ENCODE results near the gene FGFR3. TPM values are rescaled to one million over a fixed set of nuclear protein-coding genes. Genes with fewer than 3 reads are reported as not detected.

The FGFR3 gene
- total RNA-seq, 1 donor from 2014 or later: 44.3 TPM

- Mint-ChIP-seq H3K36me3 (no peaks in the 10 kb centered on the region), H3K4me1 (ENCODE audit: unreplicated experiment) (peaks cover 4% of the 10 kb centered on the region), H3K4me3 (no peak overlapping the region), H3K27me3 (no peaks in the 10 kb centered on the region), H3K9me3 (no peaks in the 10 kb centered on the region), H3K27ac (no peak overlapping the region)
- DNase-seq (ENCODE audit: extremely low spot score, unreplicated experiment): no peak
- no peak for TF ChIP-seq CTCF (conservative IDR thresholded peaks at IDR 0.05)
Measured at GRCh38 chr4:1771555-1772305, 21.4 kb upstream of the FGFR3 start.

GRCh38 chr4:1772853-1773538 is 20.1 kb upstream of the FGFR3 start:
- Mint-ChIP-seq H3K4me1 (ENCODE audit: unreplicated experiment) (peaks cover 4% of the 10 kb centered on the region), H3K4me3 (no peak overlapping the region), H3K36me3 (no peaks in the 10 kb centered on the region), H3K27ac (no peak overlapping the region), H3K27me3 (no peaks in the 10 kb centered on the region), H3K9me3 (no peaks in the 10 kb centered on the region)
- no peak for DNase-seq (ENCODE audit: extremely low spot score, unreplicated experiment)
- TF ChIP-seq CTCF (conservative IDR thresholded peaks at IDR 0.05): no peak

GRCh38 chr4:1773754-1774153 is 19.3 kb upstream of the FGFR3 start:
- H3K4me1 Mint-ChIP-seq (ENCODE audit: unreplicated experiment): no peaks in the 10 kb centered on the region
- H3K4me3 Mint-ChIP-seq: no peak overlapping the region
- H3K36me3 Mint-ChIP-seq: no peaks in the 10 kb centered on the region
- TF ChIP-seq CTCF (conservative IDR thresholded peaks at IDR 0.05): no peak
- H3K27me3 Mint-ChIP-seq: no peaks in the 10 kb centered on the region
- no peak overlapping the region for H3K27ac Mint-ChIP-seq
- no peak for DNase-seq (ENCODE audit: extremely low spot score, unreplicated experiment)
- no peaks in the 10 kb centered on the region for H3K9me3 Mint-ChIP-seq

- Mint-ChIP-seq H3K27ac (no peak overlapping the region), H3K4me3 (no peak overlapping the region), H3K9me3 (no peaks in the 10 kb centered on the region), H3K36me3 (no peaks in the 10 kb centered on the region), H3K4me1 (ENCODE audit: unreplicated experiment) (no peaks in the 10 kb centered on the region), H3K27me3 (no peaks in the 10 kb centered on the region)
- no peak for TF ChIP-seq CTCF (conservative IDR thresholded peaks at IDR 0.05)
- DNase-seq (ENCODE audit: extremely low spot score, unreplicated experiment): no peak
Measured at GRCh38 chr4:1775731-1776500, 17.2 kb upstream of the FGFR3 start.

- no peak for DNase-seq (ENCODE audit: extremely low spot score, unreplicated experiment)
- Mint-ChIP-seq H3K9me3 (no peaks in the 10 kb centered on the region), H3K27ac (no peak overlapping the region), H3K4me3 (no peak overlapping the region), H3K4me1 (ENCODE audit: unreplicated experiment) (no peaks in the 10 kb centered on the region), H3K27me3 (no peaks in the 10 kb centered on the region), H3K36me3 (no peaks in the 10 kb centered on the region)
- TF ChIP-seq CTCF (conservative IDR thresholded peaks at IDR 0.05): no peak
Measured at GRCh38 chr4:1776521-1777161, 16.5 kb upstream of the FGFR3 start.
